Transverse colon (tissue), 4 donors: ENCODE data around the gene KRT4. TPM values are rescaled to one million over a fixed set of nuclear protein-coding genes. Genes with fewer than 3 reads are reported as not detected.

Source experiments
- DNase-seq: peaks from one replicate; pipeline ENCODE4 v3.0.0-alpha.2; 2019
- H3K27ac ChIP-seq, 4 donors: fragments of 200-600 bp; sonication (generic); 2 replicates each; pipeline ENCODE4 v1.5.1; 2016 to 2018; ENCODE audit warnings: inconsistent platforms in 4 of 4
- H3K27me3 ChIP-seq: fragments of 200-600 bp; sonication (generic); 2 replicates; pipeline ENCODE4 v1.5.1; 2017; ENCODE audit warnings: inconsistent platforms
- H3K36me3 ChIP-seq, 4 donors: fragments of 200-600 bp; sonication (generic); 2 replicates each; pipeline ENCODE4 v1.5.1; 2017 to 2019; ENCODE audit warnings: inconsistent platforms in 4 of 4
- H3K4me1 ChIP-seq, 4 donors: fragments of 200-600 bp; sonication (generic); 2 replicates each; pipeline ENCODE4 v1.5.1; 2017 to 2020; ENCODE audit warnings: inconsistent platforms in 4 of 4
- H3K4me3 ChIP-seq, 4 donors: fragments of 200-600 bp; sonication (generic); 1 replicate in 1 of 4; 2 replicates in 3 of 4; pipeline versions ENCODE4 v1.5.1 to v1.6.1; 2017 to 2019; ENCODE audit warnings: inconsistent platforms in 4 of 4
- H3K9me3 ChIP-seq, 2 donors: fragments of 200-600 bp; sonication (generic); 2 replicates each; pipeline ENCODE4 v1.5.1; 2017 to 2019; ENCODE audit warnings: inconsistent platforms in 2 of 2
- EP300 ChIP-seq: sonication (generic); formaldehyde crosslinking; IDR thresholded peaks from one replicate; pipeline ENCODE4 v1.6.1; 2017; ENCODE audit warnings: antibody characterized with exemption, low read depth
- POLR2A ChIP-seq: fragments of 450-650 bp; IDR thresholded peaks from one replicate; pipeline ENCODE4 v1.6.1; 2016; ENCODE audit warnings: antibody characterized with exemption, mild to moderate bottlenecking, moderate library complexity
- POLR2AphosphoS5 ChIP-seq, 3 donors: sonication (generic); formaldehyde crosslinking; IDR thresholded peaks; one replicate each; pipeline ENCODE4 v1.6.1; 2016; ENCODE audit warnings: antibody characterized with exemption in 3 of 3
- WGBS, 2 donors: methylation state at CpG; one replicate each; pipeline ENCODE4 v1.1.5; 2018; ENCODE audit warnings: low coverage in 1 of 2; 5-methylcytosine and 5-hydroxymethylcytosine counted together
- in situ Hi-C, 4 donors: fragments of 200-750 bp; cut with MboI; loops; one replicate each; pipeline versions ENCODE4 v1.15.0 to v1.15.1; 2017; ENCODE audit warnings: low sequenced_read_pairs in 3 of 4, low pct_ligation_motif_present in 1 of 4, low pct_unique_long_range_greater_than_20kb in 1 of 4
- intact Hi-C: fragments of 100-400 bp; cut with DNase I; formaldehyde crosslinking; loops from one replicate; pipeline ENCODE4 v1.15.1; 2023; ENCODE audit warnings: low total_unique reads
- total RNA-seq, 4 donors: library from RNA; depleted of rRNA; stranded (reverse); fragments of >200 nt; gene quantifications; one replicate each; pipeline ENCODE4 v1.1.0, GENCODE V29; 2016
- TF ChIP-seq, protein P1 (sequence below), 5 experiments: fragments of 200-600 bp in 3 of 5; fragments of 450-650 bp in 2 of 5; sonication (generic) in 3 of 5; IDR thresholded peaks; 1 replicate in 2 of 5; 2 replicates in 3 of 5; pipeline ENCODE4 v1.5.1; 2016 to 2017; ENCODE audit warnings: antibody characterized with exemption in 5 of 5, inconsistent platforms in 3 of 5, mild to moderate bottlenecking in 2 of 5, moderate library complexity in 1 of 5

Gene KRT4
- total RNA-seq, 4 donors from 2014 or later: not detected

DNA sequence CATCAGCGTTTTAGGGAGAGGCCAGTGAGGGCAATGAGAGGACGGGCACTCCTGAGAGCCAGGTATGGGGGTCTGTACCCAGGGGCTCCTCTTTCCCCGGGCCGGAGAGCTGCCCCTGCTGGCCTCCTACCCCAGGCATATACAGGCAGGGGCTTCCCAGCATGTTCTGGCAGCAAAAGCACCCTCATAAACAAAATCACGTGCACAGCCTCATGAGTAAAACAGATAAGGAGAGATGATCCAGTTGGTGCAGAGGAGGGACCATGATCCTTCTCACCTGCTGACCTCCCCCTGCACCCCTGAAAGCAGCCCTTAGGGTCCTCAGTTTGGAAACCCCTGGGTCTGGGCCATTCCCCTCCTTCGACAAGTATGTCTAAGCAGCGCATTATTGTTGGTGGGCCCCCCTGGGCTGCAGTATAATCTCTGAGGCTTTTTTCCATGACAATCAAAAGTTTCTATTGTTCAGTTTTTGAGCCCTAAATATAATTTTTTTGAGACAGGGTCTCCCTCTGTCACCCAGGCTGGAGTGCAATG, 5.0 kb upstream of the KRT4 start:
- H3K36me3 ChIP-seq: no peaks in the 10 kb centered on the region
- H3K27me3 ChIP-seq: peaks cover 10% of the 10 kb centered on the region
- intact Hi-C loops (no loop called here), in situ Hi-C loops (no loop called here)
- no peak for TF ChIP-seq EP300
- TF ChIP-seq, protein P1, sequence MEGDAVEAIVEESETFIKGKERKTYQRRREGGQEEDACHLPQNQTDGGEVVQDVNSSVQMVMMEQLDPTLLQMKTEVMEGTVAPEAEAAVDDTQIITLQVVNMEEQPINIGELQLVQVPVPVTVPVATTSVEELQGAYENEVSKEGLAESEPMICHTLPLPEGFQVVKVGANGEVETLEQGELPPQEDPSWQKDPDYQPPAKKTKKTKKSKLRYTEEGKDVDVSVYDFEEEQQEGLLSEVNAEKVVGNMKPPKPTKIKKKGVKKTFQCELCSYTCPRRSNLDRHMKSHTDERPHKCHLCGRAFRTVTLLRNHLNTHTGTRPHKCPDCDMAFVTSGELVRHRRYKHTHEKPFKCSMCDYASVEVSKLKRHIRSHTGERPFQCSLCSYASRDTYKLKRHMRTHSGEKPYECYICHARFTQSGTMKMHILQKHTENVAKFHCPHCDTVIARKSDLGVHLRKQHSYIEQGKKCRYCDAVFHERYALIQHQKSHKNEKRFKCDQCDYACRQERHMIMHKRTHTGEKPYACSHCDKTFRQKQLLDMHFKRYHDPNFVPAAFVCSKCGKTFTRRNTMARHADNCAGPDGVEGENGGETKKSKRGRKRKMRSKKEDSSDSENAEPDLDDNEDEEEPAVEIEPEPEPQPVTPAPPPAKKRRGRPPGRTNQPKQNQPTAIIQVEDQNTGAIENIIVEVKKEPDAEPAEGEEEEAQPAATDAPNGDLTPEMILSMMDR (IDR thresholded peaks at IDR 0.05): no peak
- TF ChIP-seq POLR2AphosphoS5 (IDR thresholded peaks at IDR 0.05): no peak
- TF ChIP-seq POLR2A: no peak
- H3K9me3 ChIP-seq: no peaks in the 10 kb centered on the region
- 38% methylated on average over 7 of the region's 7 CpGs; no CpG with 5 or more reads in 1 of the 2 donors for WGBS, 2 donors
- H3K4me1 ChIP-seq: no peaks in the 10 kb centered on the region
- no peak overlapping the region for H3K4me3 ChIP-seq
- no peak overlapping the region for H3K27ac ChIP-seq
- no peak for DNase-seq

DNA sequence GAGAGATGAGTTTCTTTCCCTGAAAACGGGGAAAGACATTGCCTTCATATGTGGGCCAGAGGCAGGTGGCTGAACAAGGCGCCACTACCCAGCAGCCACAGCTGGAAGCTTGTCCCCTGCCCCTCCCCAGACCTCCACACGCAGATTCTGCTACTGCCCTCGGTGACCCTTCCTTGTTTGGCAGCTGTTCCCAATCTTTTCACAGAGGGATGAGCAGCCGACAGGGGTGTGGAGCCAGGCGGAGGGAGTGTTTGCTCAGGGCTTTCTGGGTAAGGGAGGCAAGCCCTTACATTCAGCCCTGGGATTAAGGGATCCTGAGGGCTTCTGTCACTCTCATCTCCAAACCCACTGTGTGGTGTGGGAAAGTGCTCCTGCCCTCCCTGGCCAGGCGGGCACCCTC, 4.5 kb upstream of the KRT4 start:
- intact Hi-C loops (no loop called here), in situ Hi-C loops (no loop called here)
- Histone ChIP-seq H3K4me1 (no peaks in the 10 kb centered on the region), H3K27ac (no peak overlapping the region), H3K4me3 (no peak overlapping the region), H3K36me3 (no peaks in the 10 kb centered on the region), H3K27me3 (peaks cover 10% of the 10 kb centered on the region), H3K9me3 (no peaks in the 10 kb centered on the region)
- DNase-seq: no peak
- WGBS, 2 donors: 35% methylated on average over 7 of the region's 7 CpGs; no CpG with 5 or more reads in 1 of the 2 donors
- TF ChIP-seq, protein P1 (IDR thresholded peaks at IDR 0.05): no peak
- TF ChIP-seq POLR2A (no peak), POLR2AphosphoS5 (IDR thresholded peaks at IDR 0.05) (no peak), EP300 (no peak)

DNA sequence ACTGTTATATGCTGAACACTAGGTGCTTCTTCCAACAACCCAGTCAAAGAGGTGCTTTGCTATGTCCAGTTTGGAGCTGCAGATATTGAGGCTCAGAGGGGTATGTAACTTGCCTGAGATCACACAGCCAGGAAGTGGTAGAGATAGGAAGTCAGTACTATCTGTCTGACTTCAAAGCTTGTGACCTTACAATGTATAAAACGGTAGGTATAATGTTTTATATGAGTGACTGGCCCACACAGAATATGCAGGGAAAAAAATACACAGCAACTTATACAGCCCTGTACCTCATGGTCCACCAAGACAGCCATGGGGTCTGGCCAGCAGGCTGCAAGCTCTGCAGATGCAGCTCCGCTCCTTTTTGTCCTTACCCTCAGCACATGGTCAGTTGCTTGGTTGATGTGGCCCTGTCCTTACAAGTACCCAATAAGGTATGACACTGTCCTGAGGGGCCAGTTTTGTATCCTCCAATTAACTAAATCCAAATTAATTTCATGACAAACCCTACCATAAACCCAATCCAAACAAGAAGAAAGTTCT, 3.9 kb upstream of the KRT4 start:
- no peak for TF ChIP-seq POLR2AphosphoS5 (IDR thresholded peaks at IDR 0.05)
- no peak for TF ChIP-seq EP300
- TF ChIP-seq POLR2A: no peak
- TF ChIP-seq, protein P1 (IDR thresholded peaks at IDR 0.05): no peak
- H3K4me3 ChIP-seq: no peak overlapping the region
- H3K4me1 ChIP-seq: no peaks in the 10 kb centered on the region
- no peaks in the 10 kb centered on the region for H3K9me3 ChIP-seq
- H3K27me3 ChIP-seq: peaks cover 10% of the 10 kb centered on the region
- H3K36me3 ChIP-seq: no peaks in the 10 kb centered on the region
- in situ Hi-C loops (no loop called here), intact Hi-C loops (no loop called here)
- no peak for DNase-seq
- no peak overlapping the region for H3K27ac ChIP-seq
- 60 to 75% methylated on average over 1 to 2 of the region's 2 CpGs for WGBS, 2 donors

DNA sequence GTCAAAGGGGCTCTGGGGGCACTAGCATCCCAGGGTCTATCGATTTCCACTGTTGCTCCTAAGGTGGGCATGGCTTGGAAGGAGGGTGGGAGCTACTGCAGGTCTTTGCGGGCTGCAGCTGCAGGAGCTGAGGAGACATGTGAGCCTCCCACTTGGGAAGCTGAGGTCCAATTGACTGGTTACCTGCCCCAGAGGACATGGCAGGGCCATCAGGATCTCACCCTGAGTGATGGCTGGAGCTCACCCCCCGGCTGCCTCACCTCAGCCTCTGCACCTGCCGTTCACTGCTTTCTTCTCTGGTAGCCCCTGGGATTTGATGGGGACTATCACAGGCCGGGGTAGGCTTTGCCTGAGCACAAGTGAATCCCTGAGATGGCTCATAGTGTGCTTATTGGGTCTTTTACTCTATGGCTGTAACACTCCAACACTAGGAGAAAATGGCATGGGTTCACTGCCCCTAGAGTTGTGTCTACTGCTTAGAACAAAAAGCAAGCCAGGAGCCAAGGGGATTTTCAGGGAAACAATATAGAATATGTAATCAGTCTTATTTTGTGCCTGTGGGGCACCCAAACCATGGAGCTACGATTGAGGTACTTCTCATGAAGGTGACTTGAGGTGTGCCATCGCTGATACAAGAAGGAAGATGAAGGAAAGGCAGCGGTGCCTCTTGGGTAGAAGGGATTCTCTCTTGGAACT, 3.2 kb upstream of the KRT4 start:
- no peak for DNase-seq
- WGBS, 2 donors: 87 to 94% methylated on average over 3 to 8 of the region's 8 CpGs

More for the DNA sequence above, 3.2 kb upstream of the KRT4 start:
- in situ Hi-C loops (no loop called here), intact Hi-C loops (no loop called here)
- Histone ChIP-seq H3K9me3 (no peaks in the 10 kb centered on the region), H3K4me3 (no peak overlapping the region), H3K27me3 (peaks cover 10% of the 10 kb centered on the region), H3K27ac (no peak overlapping the region), H3K4me1 (no peaks in the 10 kb centered on the region), H3K36me3 (no peaks in the 10 kb centered on the region)
- TF ChIP-seq EP300 (no peak), POLR2A (no peak), POLR2AphosphoS5 (IDR thresholded peaks at IDR 0.05) (no peak)
- TF ChIP-seq, protein P1 (IDR thresholded peaks at IDR 0.05): no peak
